ENCODE measurements around the gene POFUT2.

POFUT2 gene, protein sequence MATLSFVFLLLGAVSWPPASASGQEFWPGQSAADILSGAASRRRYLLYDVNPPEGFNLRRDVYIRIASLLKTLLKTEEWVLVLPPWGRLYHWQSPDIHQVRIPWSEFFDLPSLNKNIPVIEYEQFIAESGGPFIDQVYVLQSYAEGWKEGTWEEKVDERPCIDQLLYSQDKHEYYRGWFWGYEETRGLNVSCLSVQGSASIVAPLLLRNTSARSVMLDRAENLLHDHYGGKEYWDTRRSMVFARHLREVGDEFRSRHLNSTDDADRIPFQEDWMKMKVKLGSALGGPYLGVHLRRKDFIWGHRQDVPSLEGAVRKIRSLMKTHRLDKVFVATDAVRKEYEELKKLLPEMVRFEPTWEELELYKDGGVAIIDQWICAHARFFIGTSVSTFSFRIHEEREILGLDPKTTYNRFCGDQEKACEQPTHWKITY

GRCh38 chr21:45287438-45288391, at the start of gene POFUT2:
TSS of gene POFUT2 (minus strand) at chr21:45287895. CDS start at chr21:45287871, 24 bp downstream.
- DNase-seq = peak; percentile 97

- DNase-seq = no peak
These were observed 49.2 kb upstream of the POFUT2 start for GRCh38 chr21:45336870-45337269.

GRCh38 chr21:45336535-45336810, 48.8 kb upstream of the POFUT2 start:
- no peak for DNase-seq

DNA sequence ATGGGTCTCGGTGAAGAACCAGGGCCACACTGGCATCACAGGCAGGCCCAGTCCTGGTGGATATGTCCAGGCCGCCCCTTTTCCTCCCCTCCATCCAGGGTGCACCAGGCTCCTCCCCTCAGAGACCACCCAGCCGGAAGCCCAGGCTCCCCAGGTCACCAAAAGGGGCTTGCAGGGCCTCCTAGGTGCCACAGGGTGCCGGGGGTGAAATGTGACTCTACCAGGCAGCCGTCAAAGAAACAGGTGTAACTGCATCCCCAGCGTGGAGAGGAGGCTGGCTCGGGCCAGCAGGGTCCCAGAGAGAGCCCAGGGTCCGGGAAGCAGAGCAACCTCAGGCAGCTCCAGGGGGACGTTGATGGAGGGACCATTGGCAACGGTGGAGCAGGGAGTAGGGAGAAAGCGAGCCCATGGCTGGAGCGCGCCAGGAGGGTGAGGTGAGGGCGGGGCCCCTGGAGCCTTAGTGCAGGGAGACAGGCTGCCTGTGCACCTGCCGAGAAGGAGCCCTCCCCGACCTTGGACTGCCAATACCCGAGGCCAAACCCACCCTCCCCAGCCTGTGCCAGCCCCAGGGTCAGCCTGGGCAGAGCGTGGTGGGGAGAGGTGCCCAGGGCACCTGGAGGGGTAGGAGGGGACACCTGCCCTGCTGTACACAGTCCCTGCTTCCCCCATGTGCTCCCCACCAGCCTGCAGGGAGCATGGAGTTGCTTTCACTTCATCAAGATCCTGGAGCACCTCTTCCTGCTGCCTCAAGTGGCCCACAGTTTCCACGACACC, 48.3 kb upstream of the POFUT2 start:
- no peak for DNase-seq

GRCh38 chr21:45335151-45335760, 47.6 kb upstream of the POFUT2 start:
- DNase-seq = no peak

- no peak for DNase-seq
These were observed 46.9 kb upstream of the POFUT2 start for GRCh38 chr21:45334591-45335081.

DNA sequence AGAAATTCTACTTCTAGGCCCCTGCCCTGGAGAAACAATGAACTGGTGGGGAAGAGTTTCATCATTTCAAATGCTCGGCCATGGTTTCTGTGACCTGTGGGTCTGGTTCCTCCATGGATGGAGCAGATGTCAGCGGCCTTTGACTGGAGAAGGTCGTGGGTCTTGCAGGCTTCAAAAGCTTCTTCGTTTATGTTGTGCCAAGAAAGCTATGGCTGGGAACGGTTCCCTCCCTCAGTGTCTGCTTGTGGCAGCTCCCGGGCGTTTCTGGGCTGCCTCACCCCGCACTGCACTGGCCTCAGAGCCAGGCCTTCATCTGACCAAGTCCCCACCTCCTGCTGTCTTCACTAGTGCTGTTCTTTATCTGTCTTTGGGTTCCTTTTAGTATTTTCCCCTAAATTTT, 46.4 kb upstream of the POFUT2 start:
- no peak for DNase-seq

- no peak for DNase-seq
These were observed 46.0 kb upstream of the POFUT2 start for GRCh38 chr21:45333583-45334121.

DNA sequence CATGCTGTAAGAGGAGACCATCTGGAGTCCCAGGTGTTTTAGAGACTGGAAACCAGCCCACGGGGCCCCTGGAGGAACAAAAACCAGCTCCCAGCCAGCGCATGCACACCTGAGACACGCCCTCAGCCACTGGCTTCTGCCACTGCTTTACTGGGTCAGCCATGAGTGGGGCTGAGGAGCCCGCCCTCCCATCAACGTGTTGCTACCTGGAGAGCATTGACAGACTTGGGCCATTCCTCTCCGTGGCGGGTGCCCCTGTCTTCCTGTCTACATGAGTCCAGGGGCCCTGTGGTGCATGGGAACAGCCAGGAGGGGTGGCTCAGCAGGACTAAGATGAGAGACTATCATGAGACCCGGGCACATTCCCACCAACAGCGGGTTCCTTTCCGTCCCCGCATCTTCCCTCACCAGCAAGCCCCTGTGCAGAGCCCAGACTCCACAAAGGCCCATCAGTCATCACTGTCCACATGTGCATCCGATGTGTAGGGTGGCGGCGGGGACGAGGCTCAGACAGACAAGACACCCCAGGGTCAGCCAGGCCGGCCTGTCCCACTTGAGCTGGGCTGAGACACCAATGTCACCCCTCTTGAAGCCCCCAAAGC, 45.4 kb upstream of the POFUT2 start:
- DNase-seq = no peak

- DNase-seq = no peak
These were observed 44.7 kb upstream of the POFUT2 start for GRCh38 chr21:45332415-45332814.

DNA sequence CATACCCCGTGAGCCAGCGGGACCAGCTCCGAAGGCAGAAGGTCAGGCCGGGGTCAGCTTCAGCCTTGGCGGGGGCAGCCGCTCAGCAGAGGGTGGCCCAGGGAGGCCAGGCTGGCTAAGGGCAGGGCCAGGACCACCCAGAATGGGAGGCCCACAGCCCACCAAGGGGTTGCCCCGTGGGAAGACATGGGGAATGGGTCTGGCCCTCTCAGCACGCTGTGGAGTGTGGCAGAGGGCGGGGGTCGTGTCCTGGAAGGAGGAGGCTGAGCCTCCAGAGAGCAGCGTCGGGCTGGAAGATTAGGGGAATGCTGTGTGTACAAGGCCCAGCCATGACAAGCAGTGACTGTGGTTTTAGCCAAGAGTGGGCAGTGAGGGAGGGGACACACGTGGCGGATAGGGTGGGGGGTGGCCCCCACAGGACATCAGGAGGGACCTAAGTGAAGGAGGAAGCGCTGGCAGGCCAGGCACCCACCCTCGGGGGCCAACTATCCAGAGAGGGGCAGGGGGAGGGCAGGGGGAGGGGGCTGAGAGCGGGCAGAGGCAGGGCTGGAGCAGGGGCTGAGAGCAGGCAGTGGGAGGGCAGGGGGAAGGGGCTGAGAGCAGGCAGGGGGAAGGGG, 43.9 kb upstream of the POFUT2 start:
- no peak for DNase-seq

DNA sequence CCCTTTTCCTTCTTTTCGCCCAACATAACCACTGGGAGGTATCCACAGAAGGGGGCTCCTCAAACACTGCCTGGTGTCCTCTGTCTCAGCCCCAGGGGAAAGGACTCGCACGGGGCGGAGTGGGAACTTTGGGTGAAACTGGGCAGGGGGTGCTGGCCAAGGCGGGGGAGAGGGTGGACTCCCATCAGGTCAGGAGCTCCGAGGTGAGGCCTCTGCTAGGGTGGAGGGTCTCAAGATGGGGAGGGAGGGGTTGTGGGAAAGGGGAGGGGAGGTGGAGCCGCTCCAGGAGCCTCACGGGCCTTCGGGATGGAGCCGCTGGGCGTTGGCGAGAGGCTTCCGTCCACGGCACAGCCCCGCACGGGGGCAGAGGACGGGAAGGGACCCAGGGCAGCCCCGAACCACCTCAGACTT, 43.2 kb upstream of the POFUT2 start:
- no peak for DNase-seq

GRCh38 chr21:45330075-45330781, 42.5 kb upstream of the POFUT2 start:
- no peak for DNase-seq

DNA sequence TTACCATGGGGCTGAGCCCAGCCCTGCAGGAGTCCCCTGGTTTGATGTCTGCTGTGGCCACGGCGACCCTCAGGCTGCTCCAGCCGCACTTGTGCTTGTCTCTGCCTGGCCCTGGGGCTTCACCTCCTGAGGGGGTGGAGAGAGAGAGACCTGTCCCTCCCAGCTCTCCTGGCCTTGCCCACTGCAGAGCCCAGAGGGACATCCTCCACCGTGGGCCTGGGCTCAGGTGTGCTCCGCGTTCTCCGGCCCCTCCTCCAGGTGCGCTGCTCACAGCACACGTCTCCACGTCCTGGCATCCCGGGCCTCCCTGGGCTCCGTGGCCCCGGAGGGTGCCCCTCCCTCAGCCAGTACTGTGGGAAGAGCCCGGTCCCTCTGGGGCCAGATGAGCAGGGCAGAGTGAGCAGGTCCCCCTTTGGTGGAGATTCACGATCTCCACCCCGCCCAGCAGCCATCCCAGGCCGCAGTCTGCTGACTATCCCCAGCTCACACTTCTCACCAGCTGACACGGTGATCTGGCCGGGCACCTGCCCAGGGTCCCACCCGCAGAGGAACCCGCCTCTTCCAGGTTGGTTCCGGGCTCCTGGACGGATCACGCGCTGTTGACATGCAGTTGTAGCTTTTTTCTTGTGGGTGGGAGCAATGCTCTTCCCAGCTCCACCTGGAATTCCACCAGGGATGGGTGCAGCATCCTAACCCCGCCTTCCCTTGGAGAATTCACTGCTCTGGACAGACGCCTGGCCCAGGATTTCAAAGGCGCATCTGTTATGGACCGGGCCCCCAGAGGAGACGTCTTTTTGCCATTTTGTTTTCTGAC, 41.8 kb upstream of the POFUT2 start:
- no peak for DNase-seq

DNA sequence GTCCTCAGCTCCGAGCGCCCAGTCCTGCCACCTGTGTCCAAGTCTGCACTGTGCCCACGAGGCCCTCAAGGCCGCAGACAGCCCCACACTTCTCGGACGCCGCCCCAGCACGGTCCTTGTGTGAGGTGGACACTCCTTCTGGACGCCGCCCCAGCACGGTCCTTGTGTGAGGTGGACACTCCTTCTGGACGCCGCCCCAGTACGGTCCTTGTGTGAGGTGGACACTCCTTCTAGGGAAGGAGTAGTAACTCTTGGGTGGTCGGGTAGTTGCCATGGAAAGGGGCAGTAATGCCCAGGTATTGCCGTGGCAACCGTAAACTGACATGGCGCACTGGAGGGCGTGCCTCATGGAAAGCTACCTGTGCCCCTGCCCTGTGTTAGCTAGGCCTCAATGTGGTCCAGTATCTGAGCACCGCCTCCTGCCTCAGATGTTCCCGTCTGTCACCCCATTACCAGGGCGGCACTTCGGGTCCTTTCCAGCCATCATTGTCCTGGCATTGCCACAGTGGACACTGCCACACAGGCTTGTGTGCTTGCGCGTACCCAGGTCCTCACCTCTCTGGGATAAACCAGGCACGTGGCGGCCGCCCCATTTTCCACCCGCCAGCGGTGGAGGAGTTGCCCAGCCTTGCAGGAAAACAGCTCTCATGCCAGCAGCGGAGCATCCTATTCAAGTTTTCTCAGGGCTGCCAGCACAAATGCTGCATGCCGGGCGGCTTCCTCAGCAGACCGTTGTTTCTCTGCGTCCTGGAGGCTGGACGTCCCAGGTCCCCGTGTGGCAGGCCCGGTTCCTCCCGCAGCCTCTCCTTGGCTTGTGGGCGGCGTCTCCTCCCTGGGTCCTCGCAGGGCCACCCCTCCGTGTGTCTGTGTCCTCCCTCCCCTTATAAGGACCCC, 40.8 kb upstream of the POFUT2 start:
- no peak for DNase-seq

GRCh38 chr21:45327441-45328197, 39.9 kb upstream of the POFUT2 start:
- DNase-seq = no peak

GRCh38 chr21:45326891-45327440, 39.3 kb upstream of the POFUT2 start:
- DNase-seq = no peak
